ENCODE measurements around the gene BNC2. TPM values are rescaled to one million over a fixed set of nuclear protein-coding genes. Genes with fewer than 3 reads are reported as not detected.

The BNC2 gene
- total RNA-seq, 1 experiment from 2014 or later = 0.20 TPM

GRCh38 chr9:16616686-16617085, 253.8 kb downstream of the BNC2 start:
- ChIA-PET POLR2A (no interaction called here), CTCF (no interaction called here)
- DNase-seq = no peak
- no peaks in the 10 kb centered on the region for H3K36me3 Mint-ChIP-seq (ENCODE audit: insufficient read depth, unreplicated experiment)
- no peak overlapping the region for H3K4me3 Mint-ChIP-seq (ENCODE audit: unreplicated experiment)
- Histone ChIP-seq H3K4me3 (ENCODE audit: low read depth, low read length) (no peak overlapping the region), H3K4me1 (no peaks in the 10 kb centered on the region), H3K36me3 (ENCODE audit: control insufficient read depth, insufficient read depth, low read length) (no peaks in the 10 kb centered on the region), H3K27me3 (replicated peaks; ENCODE audit: control insufficient read depth, insufficient read depth, low read length) (no peaks in the 10 kb centered on the region), H3K9me3 (no peaks in the 10 kb centered on the region)
- TF ChIP-seq CTCF (IDR thresholded peaks at IDR 0.05; ENCODE audit: insufficient read depth in 1 of 2, low read depth in 1 of 2, low read length in 1 of 2, severe bottlenecking in 1 of 2, unreplicated experiment in 1 of 2) = no peak
- H3K4me1 Mint-ChIP-seq (ENCODE audit: low read depth, unreplicated experiment) = no peaks in the 10 kb centered on the region
- no peaks in the 10 kb centered on the region for H3K27me3 Mint-ChIP-seq (ENCODE audit: insufficient read depth, unreplicated experiment)
- no peak overlapping the region for H3K27ac Mint-ChIP-seq (ENCODE audit: unreplicated experiment)
- no peaks in the 10 kb centered on the region for H3K9me3 Mint-ChIP-seq (ENCODE audit: unreplicated experiment)
- no TSS peak for BruUV-seq (replicated peaks)
- intact Hi-C loops (cut with micrococcal nuclease; ENCODE audit: unreplicated experiment) = no loop called here

- H3K9me3 ChIP-seq = no peaks in the 10 kb centered on the region
- H3K4me3 ChIP-seq (ENCODE audit: low read depth, low read length) = no peak overlapping the region
- CTCF ChIA-PET = no interaction called here
- Mint-ChIP-seq H3K36me3 (ENCODE audit: insufficient read depth, unreplicated experiment) (no peaks in the 10 kb centered on the region), H3K9me3 (ENCODE audit: unreplicated experiment) (no peaks in the 10 kb centered on the region), H3K4me1 (ENCODE audit: low read depth, unreplicated experiment) (no peaks in the 10 kb centered on the region), H3K27me3 (ENCODE audit: insufficient read depth, unreplicated experiment) (no peaks in the 10 kb centered on the region), H3K4me3 (ENCODE audit: unreplicated experiment) (no peak overlapping the region), H3K27ac (ENCODE audit: unreplicated experiment) (no peak overlapping the region)
- H3K36me3 ChIP-seq (ENCODE audit: control insufficient read depth, insufficient read depth, low read length) = no peaks in the 10 kb centered on the region
- BruUV-seq (replicated peaks) = no TSS peak
- POLR2A ChIA-PET = no interaction called here
- DNase-seq = no peak
- no peaks in the 10 kb centered on the region for H3K4me1 ChIP-seq
- no peaks in the 10 kb centered on the region for H3K27me3 ChIP-seq (replicated peaks; ENCODE audit: control insufficient read depth, insufficient read depth, low read length)
- intact Hi-C loops (cut with micrococcal nuclease; ENCODE audit: unreplicated experiment) = no loop called here
- TF ChIP-seq CTCF (IDR thresholded peaks at IDR 0.05; ENCODE audit: insufficient read depth in 1 of 2, low read depth in 1 of 2, low read length in 1 of 2, severe bottlenecking in 1 of 2, unreplicated experiment in 1 of 2) = no peak
Observed at GRCh38 chr9:16615451-16615850, 255.0 kb downstream of the BNC2 start.

DNA sequence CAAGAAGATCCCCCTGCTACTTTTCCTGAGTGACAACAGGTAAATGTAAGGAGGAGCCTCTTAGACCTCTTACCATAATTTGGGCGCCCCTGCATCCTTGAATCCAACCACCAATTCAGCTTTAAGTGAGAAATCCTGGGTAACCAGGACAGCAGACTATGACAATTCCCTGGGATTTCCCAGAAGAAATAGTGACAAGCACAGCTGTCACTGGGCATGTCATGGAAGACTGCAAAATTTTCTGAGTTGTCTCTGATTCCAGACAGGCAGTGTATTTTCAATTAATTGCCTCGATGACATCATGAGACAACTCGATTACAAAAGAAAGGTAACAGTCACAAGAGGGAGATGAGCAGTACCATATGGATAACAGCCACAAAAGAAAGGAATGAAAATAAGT, 256.9 kb downstream of the BNC2 start:
- H3K27me3 ChIP-seq (replicated peaks; ENCODE audit: control insufficient read depth, insufficient read depth, low read length) = no peaks in the 10 kb centered on the region
- Mint-ChIP-seq H3K4me1 (ENCODE audit: low read depth, unreplicated experiment) (no peaks in the 10 kb centered on the region), H3K9me3 (ENCODE audit: unreplicated experiment) (no peaks in the 10 kb centered on the region), H3K27ac (ENCODE audit: unreplicated experiment) (no peak overlapping the region), H3K27me3 (ENCODE audit: insufficient read depth, unreplicated experiment) (peaks cover 3% of the 10 kb centered on the region), H3K36me3 (ENCODE audit: insufficient read depth, unreplicated experiment) (no peaks in the 10 kb centered on the region), H3K4me3 (ENCODE audit: unreplicated experiment) (no peak overlapping the region)
- ChIA-PET CTCF (no interaction called here), POLR2A (no interaction called here)
- intact Hi-C loops (cut with micrococcal nuclease; ENCODE audit: unreplicated experiment) = no loop called here
- no peaks in the 10 kb centered on the region for H3K36me3 ChIP-seq (ENCODE audit: control insufficient read depth, insufficient read depth, low read length)
- no peak overlapping the region for H3K4me3 ChIP-seq (ENCODE audit: low read depth, low read length)
- BruUV-seq (replicated peaks) = no TSS peak
- no peak for DNase-seq
- no peak for TF ChIP-seq CTCF (IDR thresholded peaks at IDR 0.05; ENCODE audit: insufficient read depth in 1 of 2, low read depth in 1 of 2, low read length in 1 of 2, severe bottlenecking in 1 of 2, unreplicated experiment in 1 of 2)
- no peaks in the 10 kb centered on the region for H3K9me3 ChIP-seq
- no peaks in the 10 kb centered on the region for H3K4me1 ChIP-seq

All from Caco-2 (cell line).